HG02884 (cell line): Measurements from ENCODE around the gene GPSM1.

ENCODE experiments used
- ATAC-seq: cut with Tn5 transposase; IDR thresholded peaks from one replicate; pipeline ENCODE4 v1.9.1; 2021; ENCODE audit warnings: mild to moderate bottlenecking, moderate library complexity; ENCODE audit not compliant: unreplicated experiment

Gene GPSM1

DNA sequence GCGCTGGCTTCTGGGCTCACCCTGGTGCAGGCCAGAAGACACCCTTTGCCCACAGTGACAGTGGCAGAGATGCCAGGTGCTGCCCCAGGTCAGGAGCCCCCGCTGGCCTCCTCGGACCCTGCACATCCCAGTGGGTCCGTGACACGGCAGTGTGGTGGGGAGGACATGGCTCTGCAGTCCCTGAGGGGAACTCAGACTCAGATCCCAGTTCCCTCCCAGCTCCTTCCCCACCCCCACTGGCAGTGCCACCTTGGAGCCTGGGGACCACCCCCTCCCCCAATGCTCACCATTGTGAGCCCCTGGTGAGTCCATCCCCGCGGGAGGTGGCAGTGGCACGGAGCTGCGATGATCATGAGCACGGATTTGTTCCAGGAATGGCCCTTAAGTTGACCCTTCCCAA, 22.9 kb upstream of the GPSM1 start:
- ATAC-seq, result no peak

DNA sequence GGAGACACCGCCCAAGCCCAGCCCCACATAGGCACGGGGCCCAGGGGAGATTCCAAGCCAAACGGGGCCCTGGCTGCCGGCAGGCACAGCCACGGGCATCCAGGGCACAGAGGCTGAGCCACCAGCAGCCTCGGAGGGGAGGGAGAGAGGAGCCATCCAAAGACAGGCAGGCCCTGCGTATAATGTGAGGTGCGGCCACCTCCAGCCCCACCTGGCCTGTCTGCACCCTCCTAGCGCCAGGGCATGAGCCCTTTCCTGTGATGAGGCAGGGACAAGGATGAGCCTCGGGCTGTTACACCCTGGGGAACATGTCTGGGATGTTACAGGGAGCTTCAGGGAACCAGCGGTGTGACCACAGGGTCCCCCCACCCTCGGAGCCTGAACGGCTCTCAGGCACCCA, 22.4 kb upstream of the GPSM1 start:
- no peak for ATAC-seq

GRCh38 chr9:136305804-136306203, 21.5 kb upstream of the GPSM1 start:
- ATAC-seq, result no peak

GRCh38 chr9:136306211-136307208, 20.8 kb upstream of the GPSM1 start:
- ATAC-seq, result no peak

- no peak for ATAC-seq
Measured at GRCh38 chr9:136307215-136307750, 20.1 kb upstream of the GPSM1 start.

DNA sequence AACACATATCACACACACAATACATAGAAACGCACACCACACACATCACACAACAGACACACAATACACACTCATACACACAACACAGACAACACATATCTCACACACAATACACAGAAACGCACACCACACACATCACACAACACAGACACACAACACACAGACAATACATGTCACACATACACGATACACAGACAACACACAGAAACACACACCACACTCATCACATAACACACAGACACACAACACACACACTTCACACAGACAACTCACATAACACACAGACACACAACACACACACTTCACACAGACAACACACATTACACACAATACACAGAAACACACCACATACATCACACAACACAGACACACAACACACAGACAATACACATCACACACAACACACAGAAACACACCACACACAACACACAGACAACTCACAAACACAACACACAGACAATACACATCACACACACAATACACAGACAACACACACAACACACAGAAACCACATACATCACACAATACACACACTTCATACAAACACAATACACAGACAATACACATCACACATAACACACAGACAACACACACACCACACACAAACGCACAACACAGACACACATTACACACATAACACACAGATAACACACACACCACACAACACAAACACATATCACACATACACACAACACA, 19.2 kb upstream of the GPSM1 start:
- no peak for ATAC-seq

DNA sequence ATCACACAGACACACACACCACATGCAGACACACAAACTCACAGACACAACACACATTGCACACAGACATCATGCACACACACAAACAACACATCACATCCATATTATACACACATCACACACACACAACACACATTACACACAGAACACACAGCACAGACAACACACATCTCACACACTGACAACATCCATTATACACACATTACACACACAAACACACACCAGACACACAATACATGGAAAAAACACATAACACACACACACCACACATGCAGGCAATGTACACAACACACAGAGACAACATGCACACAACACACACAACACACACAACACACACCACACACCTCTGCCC, 18.7 kb upstream of the GPSM1 start:
- ATAC-seq, result no peak

DNA sequence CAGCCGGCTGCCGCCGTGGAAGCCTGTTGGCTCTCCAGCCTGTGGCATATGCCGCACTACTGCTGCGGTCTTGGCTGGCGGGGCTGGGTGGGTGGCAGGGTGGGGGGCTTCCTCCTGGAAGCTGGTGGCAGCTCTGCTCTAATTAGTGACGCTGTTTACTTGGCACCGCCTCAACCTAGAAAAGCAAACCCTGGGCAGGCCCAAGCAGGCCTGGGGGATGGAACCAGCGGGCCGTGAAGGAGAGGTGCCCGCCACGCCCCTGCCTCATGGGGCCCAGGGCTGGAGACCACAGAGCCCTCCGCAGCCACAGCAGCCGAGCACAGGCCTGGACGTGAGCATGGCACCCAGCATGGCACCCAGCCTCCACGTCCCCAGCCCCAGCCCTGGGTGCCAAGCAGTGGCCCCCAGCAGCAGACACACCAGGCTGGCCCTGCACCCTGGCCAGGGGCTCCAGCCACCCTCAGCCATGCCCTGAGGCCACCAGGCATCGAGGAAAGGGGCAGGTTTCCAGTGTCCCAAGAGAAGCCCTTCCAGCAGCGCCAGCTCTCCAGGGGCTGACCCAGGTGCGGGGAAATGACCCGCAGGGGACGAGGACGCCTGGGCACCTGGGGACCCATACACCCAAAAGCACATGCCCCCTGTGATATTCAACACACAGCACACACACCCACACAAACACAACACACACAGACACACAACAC, 18.1 kb upstream of the GPSM1 start:
- no peak for ATAC-seq

DNA sequence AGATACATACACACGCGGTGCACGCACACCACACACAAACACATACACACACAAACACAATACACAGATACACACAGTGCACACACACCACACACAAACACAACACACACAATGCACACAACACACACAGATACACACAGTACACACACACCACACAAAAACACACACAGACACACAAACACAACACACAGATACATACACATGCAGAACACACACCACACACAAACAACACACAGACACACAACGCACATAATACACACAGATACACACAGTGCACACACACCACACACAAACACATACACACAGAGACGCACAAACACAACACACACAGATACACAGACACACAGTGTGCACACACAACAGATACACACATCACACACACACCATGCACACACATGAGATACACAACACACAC, 17.5 kb upstream of the GPSM1 start:
- no peak for ATAC-seq

- ATAC-seq, result no peak
Measured at GRCh38 chr9:136310273-136311030, 16.9 kb upstream of the GPSM1 start.

DNA sequence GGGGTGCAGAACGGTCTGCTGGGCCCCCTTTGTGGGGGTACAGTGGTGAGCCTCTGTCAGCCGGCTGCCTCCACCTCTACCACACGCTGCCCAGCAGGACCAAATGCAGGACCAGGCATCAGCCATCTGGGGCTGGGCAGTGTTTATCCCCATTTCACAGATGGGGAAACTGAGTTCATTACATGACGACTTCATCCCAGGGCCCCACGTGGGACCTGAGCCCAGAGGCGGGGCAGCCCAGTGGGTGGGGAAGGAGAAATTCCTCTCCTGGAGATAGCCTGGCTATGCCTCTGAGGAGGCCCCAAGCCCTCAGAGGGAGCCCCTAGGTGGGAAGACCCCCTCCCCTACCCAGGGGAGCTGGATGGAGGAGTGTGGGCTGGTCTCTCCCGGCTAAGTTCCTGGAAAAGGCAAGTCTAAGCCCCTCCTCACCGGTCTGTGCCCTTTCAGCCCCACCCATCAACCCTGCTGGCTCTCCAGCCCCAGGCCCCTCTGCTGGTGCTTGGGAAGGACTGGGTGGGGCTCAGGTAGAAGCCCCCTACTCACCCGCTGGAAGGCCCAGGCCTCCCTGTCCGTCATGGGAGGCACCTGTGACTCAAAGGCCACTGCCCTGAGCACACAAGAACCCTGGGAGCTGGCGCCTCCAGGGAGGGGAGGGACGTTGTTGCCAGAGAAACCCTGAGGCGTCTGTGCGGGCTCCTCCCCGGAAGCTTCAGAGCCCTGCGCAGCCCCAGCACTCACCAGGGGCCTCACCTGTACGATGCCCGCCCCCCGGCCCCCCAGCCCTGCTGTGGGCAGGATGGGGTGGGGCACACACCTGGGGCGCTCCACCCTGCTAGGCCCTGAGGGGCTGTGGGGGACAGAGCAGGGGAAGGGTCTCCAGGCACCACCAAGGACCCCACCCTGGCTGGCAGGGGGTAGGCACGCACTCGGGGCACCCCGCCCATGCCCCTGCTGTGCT, 16.0 kb upstream of the GPSM1 start:
- no peak for ATAC-seq

- ATAC-seq, result no peak
Measured at GRCh38 chr9:136312009-136312375, 15.3 kb upstream of the GPSM1 start.

- no peak for ATAC-seq
Measured at GRCh38 chr9:136312436-136312835, 14.9 kb upstream of the GPSM1 start.

GRCh38 chr9:136313111-136314055, 14.0 kb upstream of the GPSM1 start:
- no peak for ATAC-seq

- no peak for ATAC-seq
Measured at GRCh38 chr9:136314056-136314416, 13.3 kb upstream of the GPSM1 start.

GRCh38 chr9:136314944-136315343, 12.4 kb upstream of the GPSM1 start:
- ATAC-seq, result no peak

GRCh38 chr9:136316271-136316751, 11.0 kb upstream of the GPSM1 start:
- no peak for ATAC-seq
